Measurements from ENCODE around the gene DOCK7.
"Not testable (repeated sequence)": the region's sequence is repeated elsewhere in the genome, so short reads cannot be mapped to it uniquely, and the experiment has no call there.

Gene DOCK7

GRCh38 chr1:62687903-62688686 lies at the start of gene DOCK7:
Gene DOCK7, minus strand, starts transcription at chr1:62688386. Its CDS starts 122 bp downstream, at chr1:62688264.
- ATAC-seq (peak; percentile 74), DNase-seq (ENCODE audit: low spot score in 2 of 2) (peak; percentile 32 to 79)
- Mint-ChIP-seq H3K9me3 (no peaks in the 10 kb centered on the region), H3K36me3 (no peaks in the 10 kb centered on the region), H3K4me3 (peak within 1 kb of the TSS; percentile 84), H3K4me1 (peaks cover 30% of the 10 kb centered on the region), H3K27ac (peak within 1 kb of the TSS; percentile 92)

GRCh38 chr1:62735491-62736171 lies 47.4 kb upstream of the DOCK7 start:
- DNase-seq (ENCODE audit: low spot score in 2 of 2) (no peak), ATAC-seq (no peak)
- Mint-ChIP-seq H3K4me1 (no peaks in the 10 kb centered on the region), H3K27ac (no peak overlapping the region), H3K9me3 (no peaks in the 10 kb centered on the region), H3K36me3 (no peaks in the 10 kb centered on the region), H3K4me3 (no peak overlapping the region)

- Mint-ChIP-seq H3K36me3 (no peaks in the 10 kb centered on the region), H3K27ac (no peak overlapping the region), H3K4me3 (no peak overlapping the region), H3K9me3 (no peaks in the 10 kb centered on the region), H3K4me1 (no peaks in the 10 kb centered on the region)
- DNase-seq (ENCODE audit: low spot score in 2 of 2), result no peak
- ATAC-seq, result no peak
These were observed 44.1 kb upstream of the DOCK7 start for GRCh38 chr1:62732331-62732730.

GRCh38 chr1:62728963-62729362 lies 40.8 kb upstream of the DOCK7 start:
- Mint-ChIP-seq H3K36me3 (no peaks in the 10 kb centered on the region), H3K27ac (no peak overlapping the region), H3K9me3 (no peaks in the 10 kb centered on the region), H3K4me1 (peaks cover 6% of the 10 kb centered on the region), H3K4me3 (no peak overlapping the region)
- ATAC-seq (no peak), DNase-seq (ENCODE audit: low spot score in 2 of 2) (no peak)

- ATAC-seq (no peak), DNase-seq (ENCODE audit: low spot score in 2 of 2) (no peak)
- no peak overlapping the region for H3K27ac Mint-ChIP-seq
- no peak overlapping the region for H3K4me3 Mint-ChIP-seq
- H3K4me1 Mint-ChIP-seq, result peaks cover 6% of the 10 kb centered on the region
- no peaks in the 10 kb centered on the region for H3K36me3 Mint-ChIP-seq
- H3K9me3 Mint-ChIP-seq, result no peaks in the 10 kb centered on the region
These were observed 39.6 kb upstream of the DOCK7 start for GRCh38 chr1:62727656-62728407.

- Mint-ChIP-seq H3K4me1 (peaks cover 6% of the 10 kb centered on the region), H3K4me3 (no peak overlapping the region), H3K27ac (no peak overlapping the region), H3K36me3 (no peaks in the 10 kb centered on the region), H3K9me3 (no peaks in the 10 kb centered on the region)
- DNase-seq (ENCODE audit: low spot score in 2 of 2) (no peak), ATAC-seq (no peak)
These were observed 37.8 kb upstream of the DOCK7 start for GRCh38 chr1:62726011-62726442.

- no peaks in the 10 kb centered on the region for H3K9me3 Mint-ChIP-seq
- peaks cover 6% of the 10 kb centered on the region for H3K4me1 Mint-ChIP-seq
- ATAC-seq (no peak), DNase-seq (ENCODE audit: low spot score in 2 of 2) (no peak)
- no peaks in the 10 kb centered on the region for H3K36me3 Mint-ChIP-seq
- H3K4me3 Mint-ChIP-seq, result no peak overlapping the region
- H3K27ac Mint-ChIP-seq, result no peak overlapping the region
These were observed 37.1 kb upstream of the DOCK7 start for GRCh38 chr1:62725255-62725654.

GRCh38 chr1:62724430-62724829 lies 36.2 kb upstream of the DOCK7 start:
- H3K36me3 Mint-ChIP-seq, result no peaks in the 10 kb centered on the region
- DNase-seq (ENCODE audit: low spot score in 2 of 2), result no peak
- no peak for ATAC-seq
- no peaks in the 10 kb centered on the region for H3K9me3 Mint-ChIP-seq
- H3K4me3 Mint-ChIP-seq, result no peak overlapping the region
- H3K27ac Mint-ChIP-seq, result no peak overlapping the region
- peaks cover 6% of the 10 kb centered on the region for H3K4me1 Mint-ChIP-seq

GRCh38 chr1:62723883-62724282 lies 35.7 kb upstream of the DOCK7 start:
- Mint-ChIP-seq H3K4me1 (peaks cover 6% of the 10 kb centered on the region), H3K4me3 (no peak overlapping the region)
- ATAC-seq, result no peak

GRCh38 chr1:62722796-62723195 lies 34.6 kb upstream of the DOCK7 start:
- Mint-ChIP-seq H3K9me3 (no peaks in the 10 kb centered on the region), H3K4me3 (no peak overlapping the region), H3K4me1 (peaks cover 6% of the 10 kb centered on the region), H3K27ac (no peak overlapping the region), H3K36me3 (no peaks in the 10 kb centered on the region)
- DNase-seq (ENCODE audit: low spot score in 2 of 2), result no peak
- peak; percentile 36 for ATAC-seq

More at GRCh38 chr1:62723883-62724282, 35.7 kb upstream of the DOCK7 start:
- Mint-ChIP-seq H3K9me3 (no peaks in the 10 kb centered on the region), H3K27ac (no peak overlapping the region), H3K36me3 (no peaks in the 10 kb centered on the region)
- no peak for DNase-seq (ENCODE audit: low spot score in 2 of 2)

- no peaks in the 10 kb centered on the region for H3K36me3 Mint-ChIP-seq
- no peak for DNase-seq (ENCODE audit: low spot score in 2 of 2)
These were observed 32.9 kb upstream of the DOCK7 start for GRCh38 chr1:62720946-62721554.

GRCh38 chr1:62718400-62718799 lies 30.2 kb upstream of the DOCK7 start:
- H3K27ac Mint-ChIP-seq; DNase-seq (ENCODE audit: low spot score in 2 of 2); H3K36me3 Mint-ChIP-seq; ATAC-seq; H3K9me3 Mint-ChIP-seq; H3K4me1 Mint-ChIP-seq; H3K4me3 Mint-ChIP-seq: not testable (repeated sequence)

More at GRCh38 chr1:62720946-62721554, 32.9 kb upstream of the DOCK7 start:
- no peak overlapping the region for H3K27ac Mint-ChIP-seq
- H3K4me1 Mint-ChIP-seq, result peaks cover 6% of the 10 kb centered on the region
- no peak for ATAC-seq
- no peak overlapping the region for H3K4me3 Mint-ChIP-seq
- no peaks in the 10 kb centered on the region for H3K9me3 Mint-ChIP-seq

GRCh38 chr1:62717483-62717882 lies 29.3 kb upstream of the DOCK7 start:
- H3K36me3 Mint-ChIP-seq, result no peaks in the 10 kb centered on the region
- DNase-seq (ENCODE audit: low spot score in 2 of 2) (no peak), ATAC-seq (no peak)
- no peak overlapping the region for H3K4me3 Mint-ChIP-seq
- no peaks in the 10 kb centered on the region for H3K4me1 Mint-ChIP-seq
- H3K27ac Mint-ChIP-seq, result no peak overlapping the region
- no peaks in the 10 kb centered on the region for H3K9me3 Mint-ChIP-seq

- DNase-seq (ENCODE audit: low spot score in 2 of 2) (no peak), ATAC-seq (no peak)
- Mint-ChIP-seq H3K9me3 (no peaks in the 10 kb centered on the region), H3K36me3 (no peaks in the 10 kb centered on the region), H3K4me3 (no peak overlapping the region), H3K27ac (no peak overlapping the region), H3K4me1 (no peaks in the 10 kb centered on the region)
These were observed 28.2 kb upstream of the DOCK7 start for GRCh38 chr1:62716397-62716796.
